Kidney epithelial cell (primary cell): ENCODE measurements around the gene RSAD2. TPM values are rescaled to one million over a fixed set of nuclear protein-coding genes. Genes with fewer than 3 reads are reported as not detected.
A peak's percentile ranks its signal among the peaks of the same experiment; 100 is the strongest.

Source experiments
- DNase-seq: peaks from one replicate; pipeline ENCODE4 v3.0.0-alpha.2; 2010; ENCODE audit warnings: low read depth
- H3K27me3 ChIP-seq: 2 replicates; pipeline ENCODE4 v1.6.0; 2011; ENCODE audit warnings: low read length; ENCODE audit not compliant: control insufficient read depth, insufficient read depth
- H3K36me3 ChIP-seq: 2 replicates; pipeline ENCODE4 v1.5.1; 2011; ENCODE audit warnings: low read length; ENCODE audit not compliant: control insufficient read depth, insufficient read depth
- H3K4me3 ChIP-seq: 2 replicates; pipeline ENCODE4 v1.5.1; 2011; ENCODE audit warnings: low read depth, mild to moderate bottlenecking, control low read depth, low read length
- CTCF ChIP-seq: IDR thresholded peaks from 2 replicates; pipeline ENCODE4 v1.5.1; 2011; ENCODE audit warnings: mild to moderate bottlenecking, moderate library complexity, low read length, control low read depth, inconsistent platforms; ENCODE audit not compliant: insufficient read depth, poor library complexity, severe bottlenecking
- total RNA-seq: library from RNA; depleted of rRNA; stranded (reverse); fragments of >200 nt; gene quantifications from 2 replicates; pipeline ENCODE4 v1.2.3, GENCODE V29; 2015

Gene RSAD2
- total RNA-seq, 1 donor from 2014 or later: 3.6 TPM

DNA sequence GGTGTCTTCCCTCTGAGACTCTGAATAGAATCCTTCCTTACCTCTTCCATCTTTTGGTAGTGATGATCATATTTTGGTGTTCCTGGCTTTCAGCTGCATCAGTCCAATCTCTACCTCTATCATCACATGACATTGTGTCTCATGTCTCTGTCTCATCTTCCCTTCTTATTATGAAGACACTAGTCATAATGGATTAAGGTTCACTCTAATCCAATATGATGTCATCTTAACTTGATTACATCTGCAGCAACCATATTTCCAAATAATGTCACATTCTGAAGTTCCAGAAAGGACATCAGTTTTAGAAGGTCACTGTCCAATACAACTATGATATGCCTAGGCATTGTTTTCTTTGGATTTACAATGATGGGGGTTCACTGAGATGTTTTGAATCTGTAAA is 43.4 kb upstream of the RSAD2 start:
- TF ChIP-seq CTCF: no peak
- DNase-seq: no peak
- Histone ChIP-seq H3K27me3 (no peaks in the 10 kb centered on the region), H3K4me3 (no peak overlapping the region), H3K36me3 (no peaks in the 10 kb centered on the region)

DNA sequence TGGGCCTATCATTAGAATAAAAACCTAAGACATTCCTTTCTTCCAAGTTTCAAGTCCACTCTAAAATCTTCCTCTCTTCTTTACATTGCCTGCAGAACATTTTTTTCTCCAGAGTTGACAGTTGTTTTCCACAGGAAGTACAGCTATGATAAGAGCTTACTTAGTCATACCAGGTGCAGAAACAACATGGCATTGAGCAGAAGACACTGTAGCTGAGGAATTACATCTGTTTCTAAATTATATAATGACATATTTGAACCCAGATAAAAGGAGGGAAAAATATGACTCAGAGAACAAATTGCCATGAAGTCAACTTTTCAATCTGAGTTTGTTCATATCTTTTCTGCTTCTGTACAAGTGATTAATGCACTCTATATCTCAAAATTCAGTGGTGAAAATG is 42.1 kb upstream of the RSAD2 start:
- TF ChIP-seq CTCF: no peak
- no peaks in the 10 kb centered on the region for H3K36me3 ChIP-seq
- DNase-seq: no peak
- no peaks in the 10 kb centered on the region for H3K27me3 ChIP-seq
- no peak overlapping the region for H3K4me3 ChIP-seq

- H3K36me3 ChIP-seq: no peaks in the 10 kb centered on the region
- DNase-seq: no peak
- no peak overlapping the region for H3K4me3 ChIP-seq
- H3K27me3 ChIP-seq: no peaks in the 10 kb centered on the region
- TF ChIP-seq CTCF: no peak
Observed at GRCh38 chr2:6838673-6839319, 38.8 kb upstream of the RSAD2 start.

- no peak for TF ChIP-seq CTCF
- Histone ChIP-seq H3K36me3 (no peaks in the 10 kb centered on the region), H3K27me3 (no peaks in the 10 kb centered on the region), H3K4me3 (no peak overlapping the region)
- DNase-seq: no peak
Observed at GRCh38 chr2:6841537-6842287, 35.9 kb upstream of the RSAD2 start.

DNA sequence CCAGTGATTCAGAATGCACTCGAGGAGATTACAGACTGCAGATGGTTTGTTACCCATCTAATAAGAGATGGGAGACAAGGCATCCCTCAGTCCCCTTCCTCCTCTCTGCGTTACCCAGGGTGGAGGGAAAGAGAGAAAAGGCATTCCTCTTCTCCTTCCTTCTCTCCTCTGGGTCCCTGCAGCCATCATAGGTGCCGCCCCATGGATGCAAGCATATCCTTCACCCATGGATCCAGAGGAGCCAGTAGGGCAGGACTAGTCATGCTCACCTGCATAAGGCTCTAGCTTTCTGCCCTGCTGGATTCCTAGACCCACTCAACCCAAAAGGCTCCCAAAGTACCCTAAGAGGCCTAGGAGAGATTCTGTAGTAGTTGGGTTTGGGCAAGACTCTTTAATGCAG is 32.3 kb upstream of the RSAD2 start:
- no peak for TF ChIP-seq CTCF
- DNase-seq: no peak

GRCh38 chr2:6845903-6846302 is 31.7 kb upstream of the RSAD2 start:
- no peak for DNase-seq
- H3K4me3 ChIP-seq: no peak overlapping the region
- H3K36me3 ChIP-seq: no peaks in the 10 kb centered on the region
- H3K27me3 ChIP-seq: no peaks in the 10 kb centered on the region
- peak; percentile 3 for TF ChIP-seq CTCF

More for the DNA sequence above, 32.3 kb upstream of the RSAD2 start:
- Histone ChIP-seq H3K36me3 (no peaks in the 10 kb centered on the region), H3K27me3 (no peaks in the 10 kb centered on the region), H3K4me3 (no peak overlapping the region)
